Medulla oblongata (tissue), 1 donor: ENCODE data around the gene TEKTIP1.

Experiments
- DNase-seq: peaks from one replicate; pipeline ENCODE4 v3.0.0-alpha.2; 2015; ENCODE audit errors: extremely low spot score

The TEKTIP1 gene

GRCh38 chr19:3538965-3539755 is at the start of gene TEKTIP1:
Gene TEKTIP1, plus strand, starts transcription at chr19:3539174. Its CDS starts 4 bp downstream, at chr19:3539178.
- no peak for DNase-seq

GRCh38 chr19:3491396-3492119 is 47.4 kb upstream of the TEKTIP1 start:
- no peak for DNase-seq

- no peak for DNase-seq
Measured at GRCh38 chr19:3492131-3492839, 46.7 kb upstream of the TEKTIP1 start.

GRCh38 chr19:3492919-3493318 is 46.1 kb upstream of the TEKTIP1 start:
- no peak for DNase-seq

- DNase-seq = no peak
Measured at GRCh38 chr19:3493651-3494050, 45.3 kb upstream of the TEKTIP1 start.

- peak; percentile 92 for DNase-seq
Measured at GRCh38 chr19:3494051-3494450, 44.9 kb upstream of the TEKTIP1 start.

GRCh38 chr19:3494559-3494958 is 44.4 kb upstream of the TEKTIP1 start:
- DNase-seq = no peak

GRCh38 chr19:3496392-3497273 is 42.3 kb upstream of the TEKTIP1 start:
- DNase-seq = no peak

- DNase-seq = no peak
Measured at GRCh38 chr19:3497757-3498520, 41.0 kb upstream of the TEKTIP1 start.

- DNase-seq = no peak
Measured at GRCh38 chr19:3499738-3500428, 39.1 kb upstream of the TEKTIP1 start.

- peak; percentile 99 for DNase-seq
Measured at GRCh38 chr19:3500429-3501101, 38.4 kb upstream of the TEKTIP1 start, which contains the start of gene DOHH. Gene DOHH, minus strand, starts transcription at chr19:3500674. Its CDS starts 3,860 bp downstream, at chr19:3496814.

GRCh38 chr19:3501780-3502179 is 37.2 kb upstream of the TEKTIP1 start:
- no peak for DNase-seq

GRCh38 chr19:3503036-3503572 is 35.9 kb upstream of the TEKTIP1 start:
- no peak for DNase-seq

- DNase-seq = no peak
Measured at GRCh38 chr19:3504735-3505134, 34.2 kb upstream of the TEKTIP1 start.

GRCh38 chr19:3505598-3506383 is 33.2 kb upstream of the TEKTIP1 start, which contains the start of gene FZR1:
Gene FZR1, plus strand, starts transcription at chr19:3506311. Its CDS starts 16,679 bp downstream, at chr19:3522990.
- peak; percentile 99 for DNase-seq

GRCh38 chr19:3506384-3507340 is 32.3 kb upstream of the TEKTIP1 start:
- DNase-seq = no peak
